ENCODE measurements around the gene EFCAB8.

Gene EFCAB8

DNA sequence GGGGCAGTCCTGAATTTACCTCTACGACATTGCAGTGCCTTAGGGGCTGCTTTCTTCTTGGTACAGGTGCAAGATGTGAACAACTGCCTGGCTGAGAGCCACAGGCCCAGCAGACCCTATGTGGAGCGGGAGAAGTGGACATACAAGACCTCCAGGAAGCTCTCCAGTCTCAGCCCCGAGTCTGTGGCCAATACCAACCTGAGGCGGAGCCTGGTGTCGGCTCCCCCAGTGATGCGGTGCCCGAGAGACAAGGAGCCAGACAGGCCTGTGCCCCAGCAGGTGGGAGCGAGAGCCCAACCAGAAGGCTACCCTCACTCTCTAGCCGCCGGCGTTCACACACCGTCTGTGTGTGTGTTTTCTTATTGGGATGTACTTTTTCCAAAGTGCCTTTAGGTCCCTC, 59.6 kb downstream of the EFCAB8 start:
- Histone ChIP-seq H3K9me3 (ENCODE audit: control insufficient read depth in 1 of 2, low read length in 2 of 2) (peaks cover 0 to 20% of the 10 kb centered on the region in 2 donors), H3K4me1 (ENCODE audit: control insufficient read depth in 1 of 2, insufficient read depth in 2 of 2, low read length in 2 of 2) (no peaks in the 10 kb centered on the region), H3K27me3 (ENCODE audit: low read depth, low read length) (no peaks in the 10 kb centered on the region), H3K36me3 (ENCODE audit: control insufficient read depth in 1 of 2, insufficient read depth in 2 of 2, low read length in 2 of 2) (no peaks in the 10 kb centered on the region), H3K27ac (ENCODE audit: low read length) (no peak overlapping the region), H3K4me3 (ENCODE audit: low read depth in 1 of 2, low read length in 2 of 2) (no peak overlapping the region)

DNA sequence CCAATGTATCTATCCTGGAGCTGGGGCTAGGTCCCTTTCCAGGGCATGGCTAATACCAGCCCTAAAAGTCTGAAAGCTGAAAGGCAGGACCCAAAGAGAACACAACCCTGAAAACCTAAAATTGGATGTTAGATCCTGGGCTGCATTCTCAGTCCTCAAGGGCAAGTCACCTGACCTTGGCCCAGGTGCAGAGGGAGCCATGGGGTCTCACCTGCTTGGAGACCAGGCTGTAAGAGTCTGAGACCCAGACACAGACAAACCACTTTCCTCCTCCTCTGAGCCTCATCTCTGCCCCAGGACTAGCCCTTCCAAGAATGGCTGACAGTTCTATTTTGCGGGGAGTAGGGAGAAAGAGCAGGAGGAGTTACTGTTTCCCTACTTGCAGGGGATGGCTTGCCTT, 60.0 kb downstream of the EFCAB8 start:
- Histone ChIP-seq H3K36me3 (ENCODE audit: control insufficient read depth in 1 of 2, insufficient read depth in 2 of 2, low read length in 2 of 2) (no peaks in the 10 kb centered on the region), H3K4me1 (ENCODE audit: control insufficient read depth in 1 of 2, insufficient read depth in 2 of 2, low read length in 2 of 2) (no peaks in the 10 kb centered on the region), H3K27me3 (ENCODE audit: low read depth, low read length) (no peaks in the 10 kb centered on the region), H3K4me3 (ENCODE audit: low read depth in 1 of 2, low read length in 2 of 2) (no peak overlapping the region), H3K9me3 (ENCODE audit: control insufficient read depth in 1 of 2, low read length in 2 of 2) (peaks cover 0 to 20% of the 10 kb centered on the region in 2 donors), H3K27ac (ENCODE audit: low read length) (no peak overlapping the region)

DNA sequence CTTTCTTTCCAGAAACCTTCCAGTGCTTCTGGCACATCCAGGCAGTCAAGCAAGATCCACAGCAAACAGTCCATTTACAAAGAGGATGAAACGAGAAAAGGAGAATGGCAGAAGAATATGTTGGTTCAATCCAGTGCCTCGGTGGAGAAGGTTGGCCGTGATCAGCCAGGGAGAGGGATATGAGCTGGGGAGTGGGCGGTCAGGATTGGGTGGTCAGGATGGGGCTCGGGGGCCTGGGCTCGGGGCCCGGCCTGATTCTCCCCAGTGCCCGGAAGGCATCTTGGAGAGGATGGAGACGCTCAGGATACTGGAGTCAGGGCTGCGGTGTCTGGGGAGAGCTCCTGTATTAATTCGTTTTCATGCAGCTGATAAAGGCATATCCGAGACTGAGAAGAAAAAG, 61.3 kb downstream of the EFCAB8 start:
- H3K36me3 ChIP-seq (ENCODE audit: control insufficient read depth in 1 of 2, insufficient read depth in 2 of 2, low read length in 2 of 2) = no peaks in the 10 kb centered on the region
- no peak overlapping the region for H3K4me3 ChIP-seq (ENCODE audit: low read depth in 1 of 2, low read length in 2 of 2)
- no peaks in the 10 kb centered on the region for H3K4me1 ChIP-seq (ENCODE audit: control insufficient read depth in 1 of 2, insufficient read depth in 2 of 2, low read length in 2 of 2)
- no peak overlapping the region for H3K27ac ChIP-seq (ENCODE audit: low read length)
- peaks cover 0 to 11% of the 10 kb centered on the region in 2 donors for H3K9me3 ChIP-seq (ENCODE audit: control insufficient read depth in 1 of 2, low read length in 2 of 2)
- H3K27me3 ChIP-seq (ENCODE audit: low read depth, low read length) = no peaks in the 10 kb centered on the region

DNA sequence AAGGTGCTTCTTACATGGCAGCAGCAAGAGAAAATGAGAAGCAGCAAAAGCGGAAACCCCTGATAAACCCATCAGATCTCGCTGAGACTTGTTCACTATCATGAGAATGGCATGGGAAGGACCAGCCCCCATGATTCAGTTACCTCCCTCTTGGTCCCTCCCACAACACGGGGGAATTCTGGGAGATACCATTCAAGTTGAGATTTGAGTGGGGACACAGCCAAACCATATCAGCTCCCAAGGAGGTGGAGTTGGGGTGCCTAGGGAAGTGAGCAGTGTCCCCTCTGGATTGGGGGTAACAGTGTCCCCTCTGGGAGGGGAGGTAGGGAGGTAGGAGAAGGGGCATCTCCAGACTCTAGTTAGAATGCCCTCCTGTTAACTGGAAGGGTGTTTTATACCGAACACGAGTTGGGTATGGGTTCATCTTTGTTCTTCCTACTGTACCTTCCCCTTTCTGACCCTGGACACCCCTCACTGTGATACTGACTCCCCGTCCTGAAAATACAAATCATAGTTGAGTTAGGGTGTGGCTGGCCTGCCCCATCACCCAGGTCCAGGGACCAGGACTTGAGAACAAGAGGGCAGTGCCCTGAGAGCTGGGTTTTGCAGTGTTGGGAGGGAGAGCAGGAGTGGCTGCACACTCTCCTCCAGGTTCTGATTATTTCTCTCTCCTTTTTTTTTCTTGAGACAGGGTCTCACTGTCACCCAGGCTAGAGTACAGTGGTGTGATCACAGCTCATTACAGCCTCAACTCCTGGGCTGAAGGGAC, 62.0 kb downstream of the EFCAB8 start:
- H3K27me3 ChIP-seq (ENCODE audit: low read depth, low read length) = no peaks in the 10 kb centered on the region
- H3K9me3 ChIP-seq (ENCODE audit: control insufficient read depth in 1 of 2, low read length in 2 of 2) = peaks cover 0 to 5% of the 10 kb centered on the region in 2 donors
- no peak overlapping the region for H3K4me3 ChIP-seq (ENCODE audit: low read depth in 1 of 2, low read length in 2 of 2)
- no peak overlapping the region for H3K27ac ChIP-seq (ENCODE audit: low read length)
- no peaks in the 10 kb centered on the region for H3K4me1 ChIP-seq (ENCODE audit: control insufficient read depth in 1 of 2, insufficient read depth in 2 of 2, low read length in 2 of 2)
- no peaks in the 10 kb centered on the region for H3K36me3 ChIP-seq (ENCODE audit: control insufficient read depth in 1 of 2, insufficient read depth in 2 of 2, low read length in 2 of 2)

DNA sequence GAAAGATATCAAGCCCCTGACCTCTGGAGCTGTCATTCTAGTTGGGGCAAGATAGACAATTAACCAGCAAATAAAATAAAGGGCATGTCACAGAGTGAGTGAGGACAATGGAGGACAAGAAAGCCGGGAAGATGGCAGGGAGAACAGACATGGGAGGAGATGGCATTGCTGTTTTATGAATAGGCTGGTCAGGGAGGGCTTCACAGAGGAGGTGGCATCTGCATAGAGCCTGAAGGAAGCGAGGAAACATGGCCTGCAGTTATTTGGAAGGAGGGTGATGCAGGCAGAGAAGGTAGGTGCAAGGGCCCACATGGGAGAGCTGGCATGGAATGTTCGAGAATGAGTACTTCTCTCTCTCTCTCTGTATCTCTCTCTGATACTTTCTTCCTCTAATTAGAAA, 63.7 kb downstream of the EFCAB8 start:
- H3K9me3 ChIP-seq (ENCODE audit: control insufficient read depth in 1 of 2, low read length in 2 of 2) = peaks cover 0 to 2% of the 10 kb centered on the region in 2 donors
- no peak overlapping the region for H3K27ac ChIP-seq (ENCODE audit: low read length)
- no peak overlapping the region for H3K4me3 ChIP-seq (ENCODE audit: low read depth in 1 of 2, low read length in 2 of 2)
- H3K4me1 ChIP-seq (ENCODE audit: control insufficient read depth in 1 of 2, insufficient read depth in 2 of 2, low read length in 2 of 2) = no peaks in the 10 kb centered on the region
- H3K36me3 ChIP-seq (ENCODE audit: control insufficient read depth in 1 of 2, insufficient read depth in 2 of 2, low read length in 2 of 2) = no peaks in the 10 kb centered on the region
- H3K27me3 ChIP-seq (ENCODE audit: low read depth, low read length) = no peaks in the 10 kb centered on the region

DNA sequence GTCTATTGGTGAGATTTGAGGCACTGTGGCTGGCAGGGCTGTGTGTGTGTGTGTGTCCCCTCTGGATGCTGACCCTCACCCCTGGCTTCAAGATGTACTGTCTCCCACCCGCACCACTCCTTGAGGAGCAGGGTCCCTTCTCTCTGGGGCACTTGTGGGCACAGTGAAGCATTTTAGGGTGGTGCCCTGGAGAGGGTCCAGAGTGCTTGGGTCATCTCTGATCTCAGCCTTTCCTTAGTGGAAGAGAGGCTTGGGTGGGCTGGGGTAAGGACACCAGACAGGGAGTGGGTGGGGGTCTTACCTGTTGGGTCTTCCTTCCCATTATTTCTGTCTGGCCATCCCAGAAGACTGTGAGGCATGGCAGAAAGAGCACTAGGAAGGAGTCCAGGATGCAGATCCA, 66.1 kb downstream of the EFCAB8 start:
- no peaks in the 10 kb centered on the region for H3K27me3 ChIP-seq (ENCODE audit: low read depth, low read length)
- no peaks in the 10 kb centered on the region for H3K4me1 ChIP-seq (ENCODE audit: control insufficient read depth in 1 of 2, insufficient read depth in 2 of 2, low read length in 2 of 2)
- no peaks in the 10 kb centered on the region for H3K9me3 ChIP-seq (ENCODE audit: control insufficient read depth in 1 of 2, low read length in 2 of 2)
- no peak overlapping the region for H3K4me3 ChIP-seq (ENCODE audit: low read depth in 1 of 2, low read length in 2 of 2)
- H3K36me3 ChIP-seq (ENCODE audit: control insufficient read depth in 1 of 2, insufficient read depth in 2 of 2, low read length in 2 of 2) = no peaks in the 10 kb centered on the region
- H3K27ac ChIP-seq (ENCODE audit: low read length) = no peak overlapping the region

DNA sequence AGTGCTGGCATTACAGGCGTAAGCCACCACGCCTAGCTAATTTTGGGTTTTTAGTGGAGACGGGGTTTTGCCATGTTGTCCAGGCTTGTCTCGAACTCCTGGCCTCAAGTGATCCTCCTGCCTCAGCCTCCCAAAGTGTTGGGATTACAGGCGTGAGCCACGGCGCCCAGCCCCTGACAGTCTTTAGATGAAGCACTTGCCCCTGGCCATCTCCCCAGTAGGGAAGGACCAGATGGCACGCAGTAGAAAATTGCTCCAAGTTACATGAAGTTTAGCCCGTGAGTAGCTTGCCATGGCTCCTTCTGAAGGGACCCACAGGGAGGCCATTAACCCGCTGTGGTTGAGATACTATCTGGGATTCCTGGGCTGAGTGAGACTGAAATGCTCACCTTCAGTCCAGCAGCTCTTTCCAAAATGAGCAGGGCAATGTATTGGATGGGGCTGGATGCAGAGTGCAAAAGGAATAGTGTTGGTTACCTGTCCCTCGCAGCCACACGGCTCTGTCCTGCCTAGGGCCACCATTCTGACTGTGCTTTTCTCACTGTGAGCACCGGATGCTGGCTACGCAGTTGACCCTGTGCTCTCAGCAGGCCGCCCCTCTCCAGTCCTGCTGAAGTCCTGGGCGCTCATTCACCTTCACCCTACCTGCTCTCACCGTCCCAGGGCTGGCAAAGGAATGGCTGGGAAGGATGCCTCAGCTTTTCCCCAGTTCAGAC, 66.9 kb downstream of the EFCAB8 start:
- Histone ChIP-seq H3K27ac (ENCODE audit: low read length) (no peak overlapping the region), H3K9me3 (ENCODE audit: control insufficient read depth in 1 of 2, low read length in 2 of 2) (no peaks in the 10 kb centered on the region), H3K4me1 (ENCODE audit: control insufficient read depth in 1 of 2, insufficient read depth in 2 of 2, low read length in 2 of 2) (no peaks in the 10 kb centered on the region), H3K36me3 (ENCODE audit: control insufficient read depth in 1 of 2, insufficient read depth in 2 of 2, low read length in 2 of 2) (no peaks in the 10 kb centered on the region), H3K4me3 (ENCODE audit: low read depth in 1 of 2, low read length in 2 of 2) (no peak overlapping the region), H3K27me3 (ENCODE audit: low read depth, low read length) (no peaks in the 10 kb centered on the region)

DNA sequence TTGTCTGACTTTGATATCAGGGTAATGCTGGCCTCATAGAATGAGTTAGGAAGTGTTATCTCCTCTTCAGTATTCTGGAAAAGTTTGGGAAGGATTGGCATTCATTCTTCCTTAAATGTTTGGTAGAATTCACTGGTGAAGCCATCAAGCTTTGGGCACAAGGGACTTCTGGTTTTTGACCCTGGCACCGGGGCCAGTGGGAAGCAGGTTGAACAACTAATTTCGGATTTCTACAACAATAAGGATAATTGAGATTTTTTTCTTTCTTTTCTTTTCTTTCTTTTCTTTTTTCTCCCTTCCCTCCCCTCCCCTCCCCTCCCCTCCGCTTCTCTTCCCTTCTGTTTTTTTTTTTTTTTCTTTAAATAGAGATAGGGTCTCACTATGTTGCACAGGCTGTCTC, 70.4 kb downstream of the EFCAB8 start:
- no peak overlapping the region for H3K4me3 ChIP-seq (ENCODE audit: low read depth in 1 of 2, low read length in 2 of 2)
- H3K4me1 ChIP-seq (ENCODE audit: control insufficient read depth in 1 of 2, insufficient read depth in 2 of 2, low read length in 2 of 2) = no peaks in the 10 kb centered on the region
- H3K27me3 ChIP-seq (ENCODE audit: low read depth, low read length) = no peaks in the 10 kb centered on the region
- H3K36me3 ChIP-seq (ENCODE audit: control insufficient read depth in 1 of 2, insufficient read depth in 2 of 2, low read length in 2 of 2) = no peaks in the 10 kb centered on the region
- H3K27ac ChIP-seq (ENCODE audit: low read length) = no peak overlapping the region
- H3K9me3 ChIP-seq (ENCODE audit: control insufficient read depth in 1 of 2, low read length in 2 of 2) = no peaks in the 10 kb centered on the region

DNA sequence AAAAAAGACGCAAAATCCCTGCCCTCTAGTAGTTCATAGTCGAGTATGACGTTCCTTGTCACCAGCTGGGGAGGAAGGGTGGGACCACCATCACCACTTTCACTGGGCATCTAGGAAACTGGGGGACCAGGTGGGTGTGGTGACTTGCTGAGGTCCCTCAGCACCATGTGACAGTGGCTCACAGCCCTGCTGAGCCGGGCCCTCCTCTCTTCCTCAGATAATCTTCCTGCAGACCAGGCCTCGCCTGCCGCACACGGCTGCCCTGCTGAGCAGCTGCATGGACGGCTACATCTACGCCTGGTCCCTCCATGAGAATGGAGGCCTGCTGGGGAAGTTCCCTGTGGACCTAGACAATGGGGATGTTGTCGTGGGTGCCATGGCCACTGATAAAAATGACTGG, 71.5 kb downstream of the EFCAB8 start:
- no peak overlapping the region for H3K27ac ChIP-seq (ENCODE audit: low read length)
- H3K27me3 ChIP-seq (ENCODE audit: low read depth, low read length) = no peaks in the 10 kb centered on the region
- no peaks in the 10 kb centered on the region for H3K9me3 ChIP-seq (ENCODE audit: control insufficient read depth in 1 of 2, low read length in 2 of 2)
- no peaks in the 10 kb centered on the region for H3K4me1 ChIP-seq (ENCODE audit: control insufficient read depth in 1 of 2, insufficient read depth in 2 of 2, low read length in 2 of 2)
- no peaks in the 10 kb centered on the region for H3K36me3 ChIP-seq (ENCODE audit: control insufficient read depth in 1 of 2, insufficient read depth in 2 of 2, low read length in 2 of 2)
- H3K4me3 ChIP-seq (ENCODE audit: low read depth in 1 of 2, low read length in 2 of 2) = no peak overlapping the region

DNA sequence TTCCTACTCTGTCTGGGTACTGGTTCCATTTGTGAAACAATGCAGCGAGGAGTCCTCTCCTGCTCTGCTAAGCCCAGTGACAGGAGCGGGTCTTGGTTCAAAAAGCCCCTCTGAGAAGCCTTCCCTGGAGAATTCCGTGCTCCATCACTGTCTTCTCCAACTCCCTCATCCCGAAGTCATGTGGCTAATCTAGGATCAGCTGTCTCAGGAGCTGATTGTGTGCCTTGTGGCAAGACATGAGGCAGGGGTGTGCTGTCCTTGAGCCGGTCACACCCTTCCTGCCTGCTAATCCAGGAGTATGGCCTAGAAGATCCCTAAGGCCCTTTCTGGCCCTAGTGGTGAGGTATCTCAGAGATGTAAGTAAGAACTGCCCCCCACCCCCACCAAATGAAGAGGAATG, 72.0 kb downstream of the EFCAB8 start:
- Histone ChIP-seq H3K27me3 (ENCODE audit: low read depth, low read length) (no peaks in the 10 kb centered on the region), H3K4me1 (ENCODE audit: control insufficient read depth in 1 of 2, insufficient read depth in 2 of 2, low read length in 2 of 2) (no peaks in the 10 kb centered on the region), H3K9me3 (ENCODE audit: control insufficient read depth in 1 of 2, low read length in 2 of 2) (no peaks in the 10 kb centered on the region), H3K36me3 (ENCODE audit: control insufficient read depth in 1 of 2, insufficient read depth in 2 of 2, low read length in 2 of 2) (no peaks in the 10 kb centered on the region), H3K27ac (ENCODE audit: low read length) (no peak overlapping the region), H3K4me3 (ENCODE audit: low read depth in 1 of 2, low read length in 2 of 2) (no peak overlapping the region)

DNA sequence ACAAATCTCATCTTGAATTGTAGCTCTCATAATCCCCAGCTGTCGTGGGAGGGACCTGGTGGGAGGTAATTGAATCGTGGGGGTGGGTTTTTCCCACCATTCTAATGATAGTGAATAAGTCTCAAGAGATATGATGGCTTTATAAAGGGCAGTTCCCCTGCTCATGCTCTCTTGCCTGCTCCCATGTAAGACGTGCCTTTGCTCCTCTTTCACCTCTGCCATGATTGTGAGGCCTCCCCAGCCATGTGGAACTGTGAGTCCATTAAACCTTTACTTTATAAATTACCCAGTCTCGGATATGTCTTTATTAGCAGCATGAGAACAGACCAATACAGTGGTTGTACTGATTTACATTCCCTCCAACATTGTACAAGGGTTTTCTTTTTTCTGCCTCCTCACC, 75.9 kb downstream of the EFCAB8 start:
- Histone ChIP-seq H3K36me3 (ENCODE audit: control insufficient read depth in 1 of 2, insufficient read depth in 2 of 2, low read length in 2 of 2) (no peaks in the 10 kb centered on the region), H3K4me1 (ENCODE audit: control insufficient read depth in 1 of 2, insufficient read depth in 2 of 2, low read length in 2 of 2) (no peaks in the 10 kb centered on the region), H3K27ac (ENCODE audit: low read length) (no peak overlapping the region), H3K4me3 (ENCODE audit: low read depth in 1 of 2, low read length in 2 of 2) (no peak overlapping the region), H3K9me3 (ENCODE audit: control insufficient read depth in 1 of 2, low read length in 2 of 2) (no peaks in the 10 kb centered on the region), H3K27me3 (ENCODE audit: low read depth, low read length) (no peaks in the 10 kb centered on the region)
